Fibroblast of mammary gland (primary cell): Measurements from ENCODE around the gene SFR1.
"Not testable (repeated sequence)": the region's sequence is repeated elsewhere in the genome, so short reads cannot be mapped to it uniquely, and the experiment has no call there.

ENCODE experiments used
- DNase-seq: peaks from one replicate; pipeline ENCODE4 v3.0.0-alpha.2; 2010; ENCODE audit warnings: low read depth
- H3K4me3 ChIP-seq: 2 replicates; pipeline ENCODE4 v1.5.1; 2011; ENCODE audit warnings: low read depth, mild to moderate bottlenecking, low read length, moderate library complexity; ENCODE audit not compliant: control insufficient read depth
- CTCF ChIP-seq: conservative IDR thresholded peaks from 2 replicates; pipeline ENCODE4 v1.5.1; 2011; ENCODE audit warnings: low read depth, low read length, inconsistent platforms; ENCODE audit not compliant: control insufficient read depth, insufficient read depth

SFR1 gene

GRCh38 chr10:104144931-104145330 is 23.0 kb downstream of the SFR1 start:
- DNase-seq = no peak
- H3K4me3 ChIP-seq = no peak overlapping the region
- no peak for TF ChIP-seq CTCF

- no peak for TF ChIP-seq CTCF
- no peak for DNase-seq
- no peak overlapping the region for H3K4me3 ChIP-seq
Observed at GRCh38 chr10:104146882-104147281, 24.9 kb downstream of the SFR1 start.

- no peak overlapping the region for H3K4me3 ChIP-seq
- TF ChIP-seq CTCF = no peak
- no peak for DNase-seq
Observed at GRCh38 chr10:104150139-104150538, 28.2 kb downstream of the SFR1 start.

GRCh38 chr10:104151737-104152136 is 29.8 kb downstream of the SFR1 start:
- H3K4me3 ChIP-seq = no peak overlapping the region
- no peak for DNase-seq
- TF ChIP-seq CTCF = no peak

- H3K4me3 ChIP-seq = no peak overlapping the region
- TF ChIP-seq CTCF = no peak
- no peak for DNase-seq
Observed at GRCh38 chr10:104155591-104155990, 33.6 kb downstream of the SFR1 start.

- no peak for TF ChIP-seq CTCF
Observed at GRCh38 chr10:104170610-104171254, 48.8 kb downstream of the SFR1 start.

GRCh38 chr10:104174136-104174535 is 52.2 kb downstream of the SFR1 start:
- H3K4me3 ChIP-seq, DNase-seq: not testable (repeated sequence)

More at GRCh38 chr10:104170610-104171254, 48.8 kb downstream of the SFR1 start:
- no peak overlapping the region for H3K4me3 ChIP-seq
- no peak for DNase-seq
